Gastrocnemius medialis (tissue), 4 donors: ENCODE measurements around the gene IMPG2. TPM values are rescaled to one million over a fixed set of nuclear protein-coding genes. Genes with fewer than 3 reads are reported as not detected.

Experiments used
- ATAC-seq, 2 donors: fragments of 150-250 bp; one replicate each; pipeline ENCODE4 v1.9.1; 2016
- DNase-seq, 2 donors: peaks; one replicate each; pipeline ENCODE4 v3.0.0-alpha.2; 2019
- H3K27ac ChIP-seq, 4 donors: fragments of 200-600 bp; sonication (generic); 1 replicate in 1 of 4; 2 replicates in 3 of 4; pipeline ENCODE4 v1.5.1; 2016 to 2018; ENCODE audit warnings: mild to moderate bottlenecking in 2 of 4, moderate library complexity in 1 of 4
- H3K27me3 ChIP-seq, 3 donors: fragments of 200-600 bp; sonication (generic) in 2 of 3; 1 replicate in 1 of 3; 2 replicates in 2 of 3; pipeline versions ENCODE4 v1.5.1 to v1.6.0; 2016 to 2019; ENCODE audit warnings: mild to moderate bottlenecking in 1 of 3, moderate library complexity in 1 of 3
- H3K36me3 ChIP-seq, 2 donors: fragments of 200-600 bp; sonication (generic) in 1 of 2; one replicate each; pipeline ENCODE4 v1.5.1; 2017 to 2018
- H3K4me1 ChIP-seq, 2 donors: fragments of 200-600 bp; sonication (generic) in 1 of 2; one replicate each; pipeline ENCODE4 v1.5.1; 2016 to 2017; ENCODE audit warnings: mild to moderate bottlenecking in 2 of 2
- H3K4me3 ChIP-seq, 4 donors: fragments of 200-600 bp; sonication (generic) in 3 of 4; 1 replicate in 1 of 4; 2 replicates in 3 of 4; pipeline ENCODE4 v1.5.1; 2016 to 2019; ENCODE audit warnings: mild to moderate bottlenecking in 2 of 4
- H3K9me3 ChIP-seq, 3 donors: fragments of 200-600 bp; sonication (generic) in 2 of 3; 1 replicate in 1 of 3; 2 replicates in 2 of 3; pipeline ENCODE4 v1.5.1; 2016 to 2019
- POLR2A ChIP-seq, 2 donors: fragments of 450-650 bp; IDR thresholded peaks; one replicate each; pipeline ENCODE4 v1.6.1; 2017; ENCODE audit warnings: antibody characterized with exemption in 2 of 2, mild to moderate bottlenecking in 2 of 2, moderate library complexity in 2 of 2
- in situ Hi-C, 4 donors: fragments of 200-750 bp; cut with MboI; loops; one replicate each; pipeline versions ENCODE4 v1.15.0 to v1.8.0; 2017; ENCODE audit warnings: low sequenced_read_pairs in 4 of 4
- intact Hi-C: fragments of 100-400 bp; cut with DNase I; formaldehyde crosslinking; loops from one replicate; pipeline ENCODE4 v1.15.1; 2023; ENCODE audit warnings: low total_unique reads
- total RNA-seq, 4 donors: library from RNA; depleted of rRNA; stranded (reverse); fragments of >200 nt; gene quantifications; one replicate each; pipeline versions ENCODE4 v1.1.0 to v1.2.3, GENCODE V29; 2016
- TF ChIP-seq, protein P1 (sequence below), 5 experiments: fragments of 450-650 bp in 3 of 5; fragments of 200-600 bp in 2 of 5; sonication (generic) in 2 of 5; IDR thresholded peaks in 4 of 5; conservative IDR thresholded peaks in 1 of 5; 1 replicate in 4 of 5; 2 replicates in 1 of 5; pipeline ENCODE4 v1.5.1; 2016 to 2019; ENCODE audit warnings: antibody characterized with exemption in 5 of 5, mild to moderate bottlenecking in 3 of 5, moderate library complexity in 3 of 5

The IMPG2 gene
- total RNA-seq, 4 donors from 2014 or later = 0.13 to 0.42 (median 0.36) TPM; not detected in 1

DNA sequence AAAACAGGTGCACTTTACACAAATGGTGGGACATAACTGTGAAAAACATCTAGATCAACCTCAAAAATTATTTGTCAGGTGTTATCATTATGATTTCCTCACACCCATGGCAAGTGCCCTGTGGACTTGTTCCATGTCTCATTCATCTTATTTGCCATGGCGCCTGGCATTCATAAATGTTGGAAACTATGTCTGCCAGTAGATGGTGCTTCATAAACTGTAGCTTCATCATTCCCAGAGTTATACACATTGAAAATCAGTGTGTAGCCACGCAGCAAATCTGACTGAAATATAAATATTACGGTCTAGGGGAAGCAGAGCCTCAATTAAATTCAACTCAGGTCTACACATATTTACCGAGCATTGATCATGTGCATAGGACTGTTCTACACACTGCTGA lies 90.7 kb downstream of the IMPG2 start:
- DNase-seq = no peak
- intact Hi-C loops = no loop called here
- in situ Hi-C loops = no loop called here
- TF ChIP-seq, protein P1, sequence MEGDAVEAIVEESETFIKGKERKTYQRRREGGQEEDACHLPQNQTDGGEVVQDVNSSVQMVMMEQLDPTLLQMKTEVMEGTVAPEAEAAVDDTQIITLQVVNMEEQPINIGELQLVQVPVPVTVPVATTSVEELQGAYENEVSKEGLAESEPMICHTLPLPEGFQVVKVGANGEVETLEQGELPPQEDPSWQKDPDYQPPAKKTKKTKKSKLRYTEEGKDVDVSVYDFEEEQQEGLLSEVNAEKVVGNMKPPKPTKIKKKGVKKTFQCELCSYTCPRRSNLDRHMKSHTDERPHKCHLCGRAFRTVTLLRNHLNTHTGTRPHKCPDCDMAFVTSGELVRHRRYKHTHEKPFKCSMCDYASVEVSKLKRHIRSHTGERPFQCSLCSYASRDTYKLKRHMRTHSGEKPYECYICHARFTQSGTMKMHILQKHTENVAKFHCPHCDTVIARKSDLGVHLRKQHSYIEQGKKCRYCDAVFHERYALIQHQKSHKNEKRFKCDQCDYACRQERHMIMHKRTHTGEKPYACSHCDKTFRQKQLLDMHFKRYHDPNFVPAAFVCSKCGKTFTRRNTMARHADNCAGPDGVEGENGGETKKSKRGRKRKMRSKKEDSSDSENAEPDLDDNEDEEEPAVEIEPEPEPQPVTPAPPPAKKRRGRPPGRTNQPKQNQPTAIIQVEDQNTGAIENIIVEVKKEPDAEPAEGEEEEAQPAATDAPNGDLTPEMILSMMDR (IDR thresholded peaks at IDR 0.05 in 4 of 5, conservative IDR thresholded peaks at IDR 0.05 in 1 of 5) = no peak
- TF ChIP-seq POLR2A (IDR thresholded peaks at IDR 0.05) = no peak
- H3K4me1 ChIP-seq = no peaks in the 10 kb centered on the region
- H3K27me3 ChIP-seq = no peaks in the 10 kb centered on the region
- H3K4me3 ChIP-seq = no peak overlapping the region
- no peak for ATAC-seq
- no peaks in the 10 kb centered on the region for H3K9me3 ChIP-seq
- H3K36me3 ChIP-seq = no peaks in the 10 kb centered on the region
- H3K27ac ChIP-seq = no peak overlapping the region

DNA sequence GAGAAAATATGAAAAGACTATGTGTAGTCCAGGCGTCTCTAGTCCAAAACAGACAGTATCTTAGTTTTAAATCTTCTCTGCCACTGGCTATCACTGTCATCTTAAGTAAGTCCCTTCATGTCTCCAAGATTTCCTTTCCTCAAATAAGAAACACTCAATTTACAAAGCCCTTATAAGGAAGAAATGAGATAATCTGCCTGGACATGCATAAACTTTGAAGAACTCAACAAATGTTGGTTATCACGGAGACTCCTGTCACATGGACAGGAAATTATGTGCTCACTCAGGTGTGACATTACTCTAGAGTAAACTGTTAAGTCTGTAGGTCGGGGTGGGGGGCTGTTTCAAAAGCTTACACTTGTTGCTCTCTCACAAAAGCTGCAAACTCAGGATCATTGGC lies 91.9 kb downstream of the IMPG2 start:
- no peak overlapping the region for H3K4me3 ChIP-seq
- no peaks in the 10 kb centered on the region for H3K27me3 ChIP-seq
- H3K9me3 ChIP-seq = no peaks in the 10 kb centered on the region
- H3K4me1 ChIP-seq = no peaks in the 10 kb centered on the region
- H3K27ac ChIP-seq = no peak overlapping the region
- no peaks in the 10 kb centered on the region for H3K36me3 ChIP-seq
- in situ Hi-C loops = no loop called here
- DNase-seq = no peak
- intact Hi-C loops = no loop called here
- TF ChIP-seq, protein P1 (IDR thresholded peaks at IDR 0.05 in 4 of 5, conservative IDR thresholded peaks at IDR 0.05 in 1 of 5) = no peak
- no peak for TF ChIP-seq POLR2A (IDR thresholded peaks at IDR 0.05)
- no peak for ATAC-seq

DNA sequence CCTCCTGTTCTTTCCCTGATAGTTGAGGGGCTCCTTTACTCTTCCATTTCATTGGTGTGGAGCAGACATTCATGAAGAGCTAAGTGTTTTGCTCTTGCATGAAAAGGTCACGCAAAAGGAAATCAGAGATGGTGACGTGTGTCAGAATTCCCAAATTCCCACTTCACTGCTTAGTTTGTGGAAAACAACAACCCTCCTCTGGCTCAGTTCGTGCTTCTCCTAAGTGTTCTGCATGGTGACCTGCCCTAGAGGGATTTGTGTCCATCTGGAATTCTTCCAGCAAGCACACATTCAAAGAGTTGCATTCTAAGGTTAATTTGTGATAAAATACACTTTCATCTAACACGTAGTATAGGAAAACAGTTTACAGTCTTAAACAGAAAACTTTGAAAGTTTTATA lies 95.6 kb downstream of the IMPG2 start:
- DNase-seq (peak in 1 of 2 donors; percentile 25), ATAC-seq (peak in 1 of 2 donors; percentile 46)
- Histone ChIP-seq H3K9me3 (no peaks in the 10 kb centered on the region), H3K4me1 (no peaks in the 10 kb centered on the region), H3K36me3 (no peaks in the 10 kb centered on the region), H3K27me3 (no peaks in the 10 kb centered on the region), H3K27ac (no peak overlapping the region), H3K4me3 (no peak overlapping the region)
- in situ Hi-C loops = no loop called here
- intact Hi-C loops = no loop called here
- TF ChIP-seq, protein P1 (IDR thresholded peaks at IDR 0.05 in 4 of 5, conservative IDR thresholded peaks at IDR 0.05 in 1 of 5) = no peak
- TF ChIP-seq POLR2A (IDR thresholded peaks at IDR 0.05) = no peak

DNA sequence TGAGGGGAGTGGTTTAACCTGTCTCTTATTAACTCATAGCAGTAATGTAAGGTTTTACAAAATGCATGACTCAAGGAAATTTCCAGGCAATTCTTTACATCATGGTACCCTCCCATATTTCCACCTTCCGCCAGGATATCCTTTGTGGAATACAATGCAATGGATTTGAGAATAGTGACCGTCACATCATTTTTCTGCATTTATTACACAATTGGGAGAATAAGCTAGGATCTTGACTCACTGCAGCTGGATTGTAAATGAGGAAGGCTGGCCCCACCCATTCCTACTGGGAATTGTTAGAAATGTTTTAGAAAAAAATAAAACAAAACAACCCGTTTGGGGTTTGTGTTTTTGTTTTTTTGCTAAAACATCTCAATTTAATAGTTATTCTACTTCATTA lies 97.4 kb downstream of the IMPG2 start:
- in situ Hi-C loops = no loop called here
- DNase-seq (no peak), ATAC-seq (peak in 1 of 2 donors; percentile 49)
- H3K9me3 ChIP-seq = no peaks in the 10 kb centered on the region
- no peaks in the 10 kb centered on the region for H3K4me1 ChIP-seq
- H3K4me3 ChIP-seq = no peak overlapping the region
- no peaks in the 10 kb centered on the region for H3K27me3 ChIP-seq
- TF ChIP-seq POLR2A (IDR thresholded peaks at IDR 0.05) = no peak
- TF ChIP-seq, protein P1 (IDR thresholded peaks at IDR 0.05 in 4 of 5, conservative IDR thresholded peaks at IDR 0.05 in 1 of 5) = no peak
- H3K27ac ChIP-seq = no peak overlapping the region
- H3K36me3 ChIP-seq = no peaks in the 10 kb centered on the region
- intact Hi-C loops = no loop called here

DNA sequence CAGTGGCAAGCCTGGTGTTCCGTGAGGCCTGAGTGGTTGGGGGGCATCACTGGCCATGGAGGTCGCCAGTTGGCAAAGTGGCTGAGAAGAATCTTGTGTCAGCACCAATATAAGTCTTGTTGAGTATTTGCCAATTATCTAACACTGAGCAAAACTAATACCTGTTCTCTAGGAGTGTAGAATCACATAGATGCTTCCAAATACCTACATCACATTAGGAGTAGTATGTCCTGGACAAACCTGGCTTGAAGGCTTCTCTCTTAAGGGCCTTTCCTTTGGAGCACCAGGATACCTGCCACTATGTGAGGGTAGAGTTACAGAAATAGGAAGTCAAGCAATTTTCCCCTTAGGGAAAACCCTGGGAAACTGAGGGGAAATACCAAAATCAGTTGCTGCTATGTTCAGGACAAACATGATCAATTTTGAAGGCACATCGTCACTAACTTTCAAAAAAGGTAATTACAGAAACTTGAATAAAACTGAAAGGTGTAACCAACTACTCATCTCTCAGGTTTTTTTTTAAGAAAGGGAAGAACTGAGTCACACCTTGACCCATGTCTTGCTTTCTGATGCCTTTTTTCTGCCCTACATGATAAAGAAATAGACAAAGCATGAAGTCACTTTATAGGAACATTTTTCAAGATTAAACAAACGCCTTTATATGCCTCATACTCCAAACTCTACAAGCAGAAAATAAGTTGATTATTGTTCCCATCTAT lies 100.4 kb downstream of the IMPG2 start:
- in situ Hi-C loops = no loop called here
- H3K36me3 ChIP-seq = no peaks in the 10 kb centered on the region
- no peaks in the 10 kb centered on the region for H3K27me3 ChIP-seq
- TF ChIP-seq POLR2A (IDR thresholded peaks at IDR 0.05) = no peak
- TF ChIP-seq, protein P1 (IDR thresholded peaks at IDR 0.05 in 4 of 5, conservative IDR thresholded peaks at IDR 0.05 in 1 of 5) = no peak
- no peak overlapping the region for H3K4me3 ChIP-seq
- intact Hi-C loops = no loop called here
- H3K9me3 ChIP-seq = no peaks in the 10 kb centered on the region
- no peak overlapping the region for H3K27ac ChIP-seq
- H3K4me1 ChIP-seq = no peaks in the 10 kb centered on the region
- no peak for ATAC-seq
- DNase-seq = no peak
